Panc1 (cell line): ENCODE measurements around the gene WT1.

Experiments used
- TF ChIP-seq, protein P1 (sequence below): fragments of 450-650 bp; IDR thresholded peaks from 2 replicates; pipeline ENCODE4 v1.5.1; 2017; ENCODE audit warnings: mild to moderate bottlenecking
- TF ChIP-seq, protein P2 (sequence below), 2 experiments: IDR thresholded peaks; 2 replicates each; pipeline ENCODE4 v1.6.1; 2011 to 2012; ENCODE audit warnings: low read depth in 2 of 2, control low read depth in 1 of 2, low read length in 1 of 2, mild to moderate bottlenecking in 1 of 2, moderate library complexity in 1 of 2; ENCODE audit not compliant: insufficient read depth in 1 of 2

DNA sequence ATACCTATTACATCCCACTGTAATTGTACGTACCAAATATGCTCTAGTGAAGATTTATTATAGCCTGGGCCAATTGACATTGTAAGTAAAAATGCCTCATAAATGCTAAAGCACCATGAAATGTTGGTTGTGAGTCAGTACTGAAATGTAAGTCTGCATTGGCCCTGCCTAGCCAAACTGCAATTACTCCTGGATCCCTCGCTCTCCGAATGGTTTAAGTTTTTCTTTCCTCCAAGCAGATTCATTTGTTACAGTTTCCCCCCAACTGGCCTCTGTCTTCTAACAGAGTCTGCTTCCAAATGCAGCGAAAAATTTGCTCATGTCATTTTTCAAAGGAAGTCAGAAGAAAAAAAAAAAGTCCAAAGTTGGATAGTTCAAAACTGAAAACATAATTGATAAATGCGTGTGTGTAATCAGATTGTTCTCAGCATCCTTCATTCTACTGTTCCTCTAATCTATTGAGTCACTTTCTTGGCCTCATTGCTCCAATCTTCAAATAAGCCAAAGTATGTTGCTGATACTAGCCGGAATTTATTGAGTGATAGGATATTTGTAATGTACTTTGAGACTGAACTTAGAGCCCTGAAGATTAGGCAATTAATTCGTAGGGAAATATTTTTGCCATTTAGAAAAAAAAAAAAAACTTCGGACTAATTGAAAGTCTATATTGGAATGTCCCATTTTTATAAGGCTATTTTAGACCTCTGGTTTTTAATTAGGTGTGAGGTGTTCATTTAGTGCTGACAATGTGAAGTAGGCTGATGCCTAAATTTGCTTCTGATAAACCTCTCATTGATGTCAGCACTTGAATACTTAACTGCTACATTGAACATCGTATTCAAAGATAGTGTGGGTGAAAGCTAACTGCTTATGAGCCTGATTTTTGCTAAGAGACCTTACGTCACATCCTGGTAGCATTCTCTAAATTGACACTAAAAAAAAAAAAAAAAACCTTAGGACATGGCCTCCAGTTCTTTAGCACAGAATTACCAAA, 93.4 kb downstream of the WT1 start:
- TF ChIP-seq, protein P1, sequence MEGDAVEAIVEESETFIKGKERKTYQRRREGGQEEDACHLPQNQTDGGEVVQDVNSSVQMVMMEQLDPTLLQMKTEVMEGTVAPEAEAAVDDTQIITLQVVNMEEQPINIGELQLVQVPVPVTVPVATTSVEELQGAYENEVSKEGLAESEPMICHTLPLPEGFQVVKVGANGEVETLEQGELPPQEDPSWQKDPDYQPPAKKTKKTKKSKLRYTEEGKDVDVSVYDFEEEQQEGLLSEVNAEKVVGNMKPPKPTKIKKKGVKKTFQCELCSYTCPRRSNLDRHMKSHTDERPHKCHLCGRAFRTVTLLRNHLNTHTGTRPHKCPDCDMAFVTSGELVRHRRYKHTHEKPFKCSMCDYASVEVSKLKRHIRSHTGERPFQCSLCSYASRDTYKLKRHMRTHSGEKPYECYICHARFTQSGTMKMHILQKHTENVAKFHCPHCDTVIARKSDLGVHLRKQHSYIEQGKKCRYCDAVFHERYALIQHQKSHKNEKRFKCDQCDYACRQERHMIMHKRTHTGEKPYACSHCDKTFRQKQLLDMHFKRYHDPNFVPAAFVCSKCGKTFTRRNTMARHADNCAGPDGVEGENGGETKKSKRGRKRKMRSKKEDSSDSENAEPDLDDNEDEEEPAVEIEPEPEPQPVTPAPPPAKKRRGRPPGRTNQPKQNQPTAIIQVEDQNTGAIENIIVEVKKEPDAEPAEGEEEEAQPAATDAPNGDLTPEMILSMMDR, result no peak
- TF ChIP-seq, protein P2, sequence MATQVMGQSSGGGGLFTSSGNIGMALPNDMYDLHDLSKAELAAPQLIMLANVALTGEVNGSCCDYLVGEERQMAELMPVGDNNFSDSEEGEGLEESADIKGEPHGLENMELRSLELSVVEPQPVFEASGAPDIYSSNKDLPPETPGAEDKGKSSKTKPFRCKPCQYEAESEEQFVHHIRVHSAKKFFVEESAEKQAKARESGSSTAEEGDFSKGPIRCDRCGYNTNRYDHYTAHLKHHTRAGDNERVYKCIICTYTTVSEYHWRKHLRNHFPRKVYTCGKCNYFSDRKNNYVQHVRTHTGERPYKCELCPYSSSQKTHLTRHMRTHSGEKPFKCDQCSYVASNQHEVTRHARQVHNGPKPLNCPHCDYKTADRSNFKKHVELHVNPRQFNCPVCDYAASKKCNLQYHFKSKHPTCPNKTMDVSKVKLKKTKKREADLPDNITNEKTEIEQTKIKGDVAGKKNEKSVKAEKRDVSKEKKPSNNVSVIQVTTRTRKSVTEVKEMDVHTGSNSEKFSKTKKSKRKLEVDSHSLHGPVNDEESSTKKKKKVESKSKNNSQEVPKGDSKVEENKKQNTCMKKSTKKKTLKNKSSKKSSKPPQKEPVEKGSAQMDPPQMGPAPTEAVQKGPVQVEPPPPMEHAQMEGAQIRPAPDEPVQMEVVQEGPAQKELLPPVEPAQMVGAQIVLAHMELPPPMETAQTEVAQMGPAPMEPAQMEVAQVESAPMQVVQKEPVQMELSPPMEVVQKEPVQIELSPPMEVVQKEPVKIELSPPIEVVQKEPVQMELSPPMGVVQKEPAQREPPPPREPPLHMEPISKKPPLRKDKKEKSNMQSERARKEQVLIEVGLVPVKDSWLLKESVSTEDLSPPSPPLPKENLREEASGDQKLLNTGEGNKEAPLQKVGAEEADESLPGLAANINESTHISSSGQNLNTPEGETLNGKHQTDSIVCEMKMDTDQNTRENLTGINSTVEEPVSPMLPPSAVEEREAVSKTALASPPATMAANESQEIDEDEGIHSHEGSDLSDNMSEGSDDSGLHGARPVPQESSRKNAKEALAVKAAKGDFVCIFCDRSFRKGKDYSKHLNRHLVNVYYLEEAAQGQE (IDR thresholded peaks at IDR 0.05; ENCODE audit: insufficient read depth in 1 of 2, low read depth in 2 of 2, low read length in 1 of 2), result no peak
